Amniotic stem cell (primary cell): ENCODE results near the gene OR51T1.
"Not testable (repeated sequence)": the region's sequence is repeated elsewhere in the genome, so short reads cannot be mapped to it uniquely, and the experiment has no call there.

ENCODE experiments used
- DNase-seq: peaks from one replicate; lab custom pipeline; 2025; lab: John Stamatoyannopoulos, UW

Gene OR51T1, protein sequence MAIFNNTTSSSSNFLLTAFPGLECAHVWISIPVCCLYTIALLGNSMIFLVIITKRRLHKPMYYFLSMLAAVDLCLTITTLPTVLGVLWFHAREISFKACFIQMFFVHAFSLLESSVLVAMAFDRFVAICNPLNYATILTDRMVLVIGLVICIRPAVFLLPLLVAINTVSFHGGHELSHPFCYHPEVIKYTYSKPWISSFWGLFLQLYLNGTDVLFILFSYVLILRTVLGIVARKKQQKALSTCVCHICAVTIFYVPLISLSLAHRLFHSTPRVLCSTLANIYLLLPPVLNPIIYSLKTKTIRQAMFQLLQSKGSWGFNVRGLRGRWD

DNA sequence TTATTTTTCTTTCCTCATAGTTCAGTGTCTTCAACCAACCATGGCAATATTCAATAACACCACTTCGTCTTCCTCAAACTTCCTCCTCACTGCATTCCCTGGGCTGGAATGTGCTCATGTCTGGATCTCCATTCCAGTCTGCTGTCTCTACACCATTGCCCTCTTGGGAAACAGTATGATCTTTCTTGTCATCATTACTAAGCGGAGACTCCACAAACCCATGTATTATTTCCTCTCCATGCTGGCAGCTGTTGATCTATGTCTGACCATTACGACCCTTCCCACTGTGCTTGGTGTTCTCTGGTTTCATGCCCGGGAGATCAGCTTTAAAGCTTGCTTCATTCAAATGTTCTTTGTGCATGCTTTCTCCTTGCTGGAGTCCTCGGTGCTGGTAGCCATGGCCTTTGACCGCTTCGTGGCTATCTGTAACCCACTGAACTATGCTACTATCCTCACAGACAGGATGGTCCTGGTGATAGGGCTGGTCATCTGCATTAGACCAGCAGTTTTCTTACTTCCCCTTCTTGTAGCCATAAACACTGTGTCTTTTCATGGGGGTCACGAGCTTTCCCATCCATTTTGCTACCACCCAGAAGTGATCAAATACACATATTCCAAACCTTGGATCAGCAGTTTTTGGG, at the start of gene OR51T1:
Gene OR51T1, plus strand, starts transcription at position 41 of the 641 bp plus-strand sequence. Its CDS starts 0 bp downstream, at position 41.
- no peak for DNase-seq

DNA sequence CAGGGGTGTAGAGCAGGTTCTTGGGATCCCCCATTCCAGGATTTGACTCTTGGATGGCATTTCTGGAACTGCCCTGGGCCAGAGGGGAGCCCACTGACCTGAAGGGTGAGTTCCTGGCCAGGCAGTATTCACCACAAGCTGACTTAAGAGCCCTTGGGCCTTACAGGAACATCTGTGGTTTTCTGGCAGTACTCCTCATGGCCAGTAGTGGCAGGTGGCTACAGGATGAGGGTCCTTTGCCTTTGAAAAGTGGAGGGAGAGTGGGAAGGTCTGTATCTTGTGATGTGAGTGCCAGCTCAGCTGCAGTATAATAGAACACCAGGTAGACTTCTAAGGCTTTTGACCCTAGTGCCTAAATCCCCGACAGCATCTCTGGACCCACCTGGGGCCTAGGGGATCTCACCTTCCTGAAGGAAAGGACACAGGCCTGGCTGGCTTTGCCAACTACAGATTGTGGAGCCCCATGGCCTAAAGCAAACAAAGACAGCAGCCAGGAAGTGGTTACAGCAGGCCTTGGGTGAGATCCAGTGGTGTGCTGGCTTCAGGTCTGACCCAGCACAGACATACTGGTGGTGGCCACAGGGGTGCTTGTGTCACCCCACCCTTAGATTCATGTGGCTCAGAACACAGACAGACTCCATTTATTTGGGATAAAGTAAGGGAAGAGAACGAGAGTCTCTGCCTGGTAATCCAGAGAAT, 41.7 kb upstream of the OR51T1 start:
- no peak for DNase-seq

DNA sequence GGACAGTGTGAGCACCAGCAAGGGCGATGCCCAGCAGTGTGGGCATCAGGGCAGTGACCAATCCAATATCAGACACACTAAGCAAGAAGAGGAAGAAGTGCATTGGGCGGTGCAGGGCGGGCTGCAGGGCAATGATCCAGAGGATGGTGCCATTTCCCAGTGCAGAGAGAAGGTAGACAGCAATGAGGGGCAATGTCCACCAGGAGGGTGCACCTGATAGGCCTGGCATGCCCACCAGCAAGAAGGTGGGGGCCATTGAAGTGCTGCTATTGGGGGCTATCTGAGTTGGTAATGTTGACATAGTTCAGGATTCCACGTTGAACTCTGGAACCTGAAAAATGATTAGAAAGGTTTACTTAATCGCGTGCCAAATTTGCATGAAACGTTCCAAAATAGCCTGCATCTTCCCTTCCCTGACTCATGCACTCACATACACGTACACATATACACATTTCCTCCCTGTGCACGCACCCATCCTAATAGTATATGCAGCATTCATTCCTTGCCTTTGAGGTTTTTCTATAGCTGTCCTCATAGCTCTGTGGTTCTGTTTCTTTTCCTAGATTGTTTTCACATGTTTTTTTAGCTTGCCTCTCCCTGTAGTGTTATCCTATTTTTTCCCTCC, 32.7 kb upstream of the OR51T1 start, which contains the start of gene OR51S1:
Gene OR51S1, minus strand, starts transcription at position 301 of the 625 bp plus-strand sequence. Its CDS starts 0 bp downstream, at position 301.
- no peak for DNase-seq

DNA sequence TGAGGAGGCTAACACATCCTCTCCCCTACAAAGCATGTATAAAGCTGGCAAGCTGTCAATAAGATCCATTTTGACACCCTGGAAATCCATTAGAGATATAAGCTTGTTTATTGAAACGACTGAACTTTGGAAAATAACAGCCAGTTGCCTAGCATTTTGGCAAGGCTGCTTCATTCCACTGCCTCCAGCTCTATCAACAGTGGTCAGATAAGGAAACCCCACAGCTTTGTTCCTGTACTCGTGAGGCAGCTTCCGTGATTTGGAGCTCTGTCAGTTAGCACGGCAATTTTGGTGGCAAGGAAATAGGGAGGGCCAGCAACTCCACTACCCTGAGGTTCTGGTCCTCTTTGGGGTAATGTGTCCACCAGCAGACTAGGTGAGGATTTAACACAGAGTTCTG, 30.7 kb upstream of the OR51T1 start:
- no peak for DNase-seq

DNA sequence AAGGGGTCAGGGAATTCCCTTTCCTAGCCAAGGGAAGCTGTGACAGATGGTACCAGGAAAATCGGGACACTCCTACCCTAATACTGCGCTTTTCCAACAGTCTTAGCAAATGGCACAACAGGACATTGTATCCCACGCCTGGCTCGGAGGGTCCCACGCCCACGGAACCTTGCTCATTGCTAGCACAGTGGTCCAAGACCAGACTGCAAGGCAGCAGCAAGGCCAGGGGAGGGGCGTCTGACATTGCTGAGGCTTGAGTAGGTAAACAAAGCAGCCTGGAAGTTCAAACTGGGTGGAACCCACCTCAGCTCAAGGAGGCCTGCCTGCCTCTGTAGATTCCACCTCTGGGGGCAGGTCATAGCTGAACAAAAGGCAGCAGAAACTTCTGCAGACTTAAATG, 27.4 kb upstream of the OR51T1 start:
- DNase-seq: not testable (repeated sequence)

DNA sequence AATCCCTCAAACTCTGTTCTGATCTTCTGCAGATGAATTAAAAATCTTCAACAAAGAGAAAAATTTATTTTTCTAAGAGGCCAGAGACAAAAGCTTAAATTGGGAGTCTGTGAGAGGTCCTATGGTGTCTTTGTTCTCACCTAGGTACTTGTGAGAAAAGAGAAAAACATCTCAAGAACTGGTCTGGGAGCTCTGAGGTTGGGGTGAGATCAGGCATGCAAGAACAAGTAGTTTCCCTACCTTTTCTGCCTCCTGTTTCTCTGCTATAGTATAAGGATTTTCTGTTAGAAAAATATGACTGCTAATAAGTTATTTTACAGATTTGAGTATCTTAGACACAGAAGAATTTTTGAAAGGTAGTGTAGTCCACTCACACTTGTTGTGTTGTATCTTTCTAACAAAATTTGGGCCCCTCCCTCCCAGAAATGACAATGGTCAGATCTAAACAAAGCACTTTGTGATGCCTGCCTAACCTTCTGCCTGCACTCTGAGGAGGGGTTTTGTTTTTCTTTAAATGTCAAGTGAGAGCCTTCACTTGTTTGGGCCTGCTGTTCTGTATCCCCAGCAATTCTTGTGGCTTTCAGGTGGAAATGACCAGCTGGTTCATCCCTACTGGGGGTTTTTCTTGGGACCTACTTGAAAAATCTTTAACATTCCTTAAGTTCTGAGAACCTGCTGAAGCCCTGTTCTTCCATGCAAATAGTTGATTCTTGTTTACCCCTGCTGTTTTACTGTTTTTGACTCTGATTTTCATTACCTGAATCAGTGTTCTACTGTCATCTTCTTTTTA, 19.1 kb upstream of the OR51T1 start:
- no peak for DNase-seq

DNA sequence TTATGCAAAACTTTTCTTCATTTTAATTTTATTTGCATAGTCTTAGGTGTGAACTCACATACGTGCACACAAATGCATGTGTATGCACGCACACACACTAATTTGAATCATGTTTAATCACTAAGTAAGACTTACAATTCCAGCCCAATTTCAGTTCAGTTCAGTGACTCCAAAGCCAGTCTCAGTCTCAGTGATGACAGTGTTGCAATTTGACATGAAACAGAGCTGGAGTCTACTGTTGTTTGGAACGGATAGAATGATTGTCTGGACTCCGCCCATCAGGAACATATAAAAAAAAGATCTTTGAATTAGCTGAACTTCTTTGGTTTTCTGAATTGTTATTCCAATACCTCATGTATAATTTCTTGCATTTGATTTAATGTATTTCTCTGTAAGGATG, 17.8 kb upstream of the OR51T1 start:
- no peak for DNase-seq

DNA sequence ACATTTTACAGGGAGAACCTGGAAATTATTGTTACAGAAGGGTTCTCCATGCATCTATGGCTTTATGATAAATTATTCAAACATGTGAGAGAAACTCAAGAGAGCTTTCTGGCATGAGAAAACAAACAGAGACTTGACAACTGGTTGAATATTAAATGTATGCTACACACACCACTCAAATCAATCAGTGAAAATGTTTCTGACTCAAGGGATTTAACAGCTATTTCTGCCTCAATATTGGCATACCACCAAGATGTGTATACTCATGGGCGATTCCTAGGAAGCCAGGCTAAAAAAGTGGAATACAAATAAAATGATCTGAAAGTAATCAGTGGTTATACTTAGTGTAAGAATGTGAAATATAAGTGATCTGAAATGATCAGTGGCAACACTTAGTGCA, 15.8 kb upstream of the OR51T1 start:
- DNase-seq: no peak

DNA sequence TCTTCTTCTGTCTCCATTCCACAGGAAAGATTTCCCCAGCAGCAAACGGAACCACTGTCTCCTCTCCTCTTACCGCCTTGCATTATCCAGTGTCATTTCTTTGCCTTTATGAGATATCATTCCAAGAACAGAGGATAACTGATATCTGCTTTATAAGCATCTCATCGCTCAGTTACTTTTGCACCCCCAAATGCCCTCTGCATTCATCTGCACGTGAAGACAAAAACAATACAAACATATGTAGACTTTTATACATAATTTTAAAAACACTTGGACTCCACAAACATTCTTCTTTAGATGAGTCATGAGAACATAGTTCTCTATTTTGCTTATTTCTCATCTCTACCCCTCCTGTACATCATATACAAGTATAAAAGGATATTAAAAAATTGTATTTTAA, 512 bp upstream of the OR51T1 start:
- DNase-seq: no peak

DNA sequence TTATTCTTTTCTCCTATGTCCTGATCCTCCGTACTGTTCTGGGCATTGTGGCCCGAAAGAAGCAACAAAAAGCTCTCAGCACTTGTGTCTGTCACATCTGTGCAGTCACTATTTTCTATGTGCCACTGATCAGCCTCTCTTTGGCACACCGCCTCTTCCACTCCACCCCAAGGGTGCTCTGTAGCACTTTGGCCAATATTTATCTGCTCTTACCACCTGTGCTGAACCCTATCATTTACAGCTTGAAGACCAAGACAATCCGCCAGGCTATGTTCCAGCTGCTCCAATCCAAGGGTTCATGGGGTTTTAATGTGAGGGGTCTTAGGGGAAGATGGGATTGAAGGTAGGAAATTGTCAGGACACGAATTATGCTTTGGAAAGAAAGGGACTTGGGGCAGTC, 843 bp downstream of the OR51T1 start:
- no peak for DNase-seq

DNA sequence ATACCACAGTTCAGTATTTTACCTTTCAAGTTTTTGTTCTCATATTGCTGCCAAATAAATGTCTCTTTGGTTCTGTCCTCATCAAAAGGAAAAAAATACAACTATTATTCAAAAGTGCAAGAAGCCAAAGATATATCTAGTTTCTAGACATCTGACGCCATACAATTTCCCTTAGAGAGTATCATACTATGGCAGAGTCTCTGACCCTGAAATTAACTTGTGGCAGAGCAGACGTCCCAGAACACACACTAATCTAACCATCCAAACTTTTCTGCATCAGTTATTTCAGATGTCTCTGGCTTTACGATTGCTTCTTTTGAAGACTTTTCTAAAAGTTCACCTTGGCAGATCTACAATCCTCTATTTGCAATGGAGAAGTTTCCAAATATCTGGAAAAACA, 2.7 kb downstream of the OR51T1 start:
- no peak for DNase-seq

DNA sequence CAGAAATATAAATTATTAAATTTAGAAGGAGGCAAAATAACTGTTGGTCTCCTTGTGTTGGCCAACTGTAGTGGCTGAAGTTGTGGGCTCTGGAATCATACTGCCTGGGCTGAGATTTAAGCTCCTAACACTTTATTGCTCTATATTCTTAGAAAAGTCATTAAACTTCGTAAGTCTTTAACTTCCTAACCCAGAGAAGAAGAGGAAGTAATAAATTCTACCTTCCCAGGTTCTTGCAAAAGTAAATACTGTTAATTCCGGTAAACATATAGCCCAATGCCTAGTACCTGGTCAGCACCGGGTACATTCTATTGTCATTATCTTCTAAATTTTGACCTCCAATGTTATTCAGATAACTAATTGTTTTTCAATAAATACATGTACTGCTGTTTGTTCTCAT, 4.5 kb downstream of the OR51T1 start:
- DNase-seq: no peak

DNA sequence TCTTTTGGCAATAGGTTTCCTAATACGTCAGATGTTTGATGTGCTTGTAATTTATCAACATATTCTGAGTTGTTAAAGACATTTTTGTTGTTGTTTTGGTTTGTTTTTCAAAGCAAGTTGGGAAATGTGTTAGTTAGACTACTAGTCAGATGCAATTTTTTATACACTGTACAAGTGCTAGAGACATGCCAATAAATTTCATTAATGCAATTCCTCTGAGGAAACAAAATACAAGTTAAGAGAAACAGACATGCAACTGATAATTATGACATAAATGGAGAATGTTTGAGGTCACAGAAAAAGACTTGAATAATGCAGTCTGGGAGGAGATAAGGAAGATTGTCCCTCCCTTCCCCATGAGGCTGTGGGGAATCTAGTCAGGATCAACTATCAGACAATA, 5.9 kb downstream of the OR51T1 start:
- no peak for DNase-seq

DNA sequence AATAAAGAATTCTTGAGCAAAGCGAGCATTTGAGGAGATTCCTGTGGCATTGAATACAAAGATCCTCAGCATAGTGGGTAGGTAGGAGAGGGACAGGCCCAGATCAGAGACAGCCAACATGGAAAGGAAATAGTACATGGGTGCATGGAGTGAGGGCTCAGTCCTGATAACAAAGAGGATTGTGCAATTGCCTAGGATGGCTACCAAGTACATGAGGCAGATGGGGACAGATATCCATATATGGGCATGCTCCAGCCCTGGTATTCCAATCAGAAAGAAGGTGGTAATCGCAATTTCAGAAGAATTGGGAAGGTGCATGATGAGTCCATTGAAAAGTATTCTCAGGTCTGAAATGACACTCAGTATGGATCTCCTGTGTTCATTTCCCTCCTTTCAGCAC, 8.6 kb downstream of the OR51T1 start:
- DNase-seq: no peak

DNA sequence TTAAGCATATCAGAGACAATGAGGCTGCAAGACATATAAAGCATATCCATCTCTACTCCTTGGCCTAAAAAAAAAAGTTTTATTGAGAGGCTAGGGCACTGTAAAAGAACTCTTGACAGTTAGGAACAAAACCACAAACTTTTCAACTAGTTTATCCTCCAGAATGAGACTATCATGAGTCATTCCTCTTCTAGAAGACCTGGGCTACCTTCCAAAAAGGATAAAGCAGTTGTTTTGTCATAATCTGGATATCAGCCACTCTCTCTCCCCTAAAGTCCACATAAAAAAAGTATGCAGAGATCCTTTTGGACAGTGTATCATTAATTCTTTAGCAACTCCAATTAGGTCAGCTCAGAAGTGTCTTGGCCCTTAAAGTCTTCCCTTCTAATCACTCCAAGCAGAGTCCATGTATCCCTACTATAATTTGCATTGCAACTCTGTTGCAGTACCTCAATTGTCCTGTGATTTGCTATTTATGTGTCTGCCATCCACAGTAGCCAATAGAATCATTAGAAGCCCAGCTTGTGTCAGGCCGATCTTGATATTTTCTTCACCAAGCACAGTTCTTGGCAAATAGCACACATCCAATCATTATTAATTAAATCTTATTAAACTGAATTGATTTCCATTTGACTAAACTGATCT, 10.4 kb downstream of the OR51T1 start:
- DNase-seq: no peak

DNA sequence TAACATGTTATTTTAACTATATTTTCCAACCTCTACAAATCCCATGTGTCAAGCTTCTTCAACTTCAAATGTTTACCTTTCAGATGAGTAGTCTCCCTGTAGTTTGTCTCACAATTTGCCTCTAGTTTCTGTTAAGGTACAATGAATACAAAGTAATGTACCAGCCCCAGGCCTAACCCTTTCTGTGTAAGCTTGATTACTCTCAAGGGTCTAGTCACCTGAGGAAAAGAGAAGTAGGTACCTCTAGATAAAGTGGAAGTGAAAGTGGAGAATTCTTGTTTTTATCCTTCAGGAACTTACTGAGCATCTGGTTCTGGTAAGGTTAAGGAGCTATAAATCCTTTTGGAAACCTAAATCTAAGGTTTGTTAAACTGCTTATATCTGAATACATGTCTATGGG, 21.8 kb downstream of the OR51T1 start, which contains the start of gene OR51A7:
Gene OR51A7, plus strand, starts transcription at position 300 of the 400 bp plus-strand sequence. CDS start 3,587 bp downstream, outside the sequence.
- no peak for DNase-seq

DNA sequence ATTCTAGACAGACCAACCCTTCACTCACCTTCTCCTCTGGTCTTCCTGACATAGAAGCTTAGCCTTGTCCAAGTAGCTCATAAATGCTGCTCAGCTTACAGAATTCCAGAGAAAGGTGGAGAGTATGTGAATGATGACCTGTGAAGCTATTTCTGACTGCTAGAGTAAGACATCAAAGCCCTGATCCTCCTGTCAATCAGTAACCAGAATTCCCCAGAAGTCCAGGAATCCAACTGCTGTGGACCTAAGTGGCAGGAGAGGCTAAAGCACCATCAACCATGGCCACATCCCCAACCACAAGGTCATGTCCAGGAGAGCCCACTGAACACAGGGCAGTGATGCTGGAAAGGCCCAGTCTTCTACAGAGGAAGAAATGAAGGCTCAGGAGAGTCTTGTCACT, 34.9 kb downstream of the OR51T1 start:
- no peak for DNase-seq

DNA sequence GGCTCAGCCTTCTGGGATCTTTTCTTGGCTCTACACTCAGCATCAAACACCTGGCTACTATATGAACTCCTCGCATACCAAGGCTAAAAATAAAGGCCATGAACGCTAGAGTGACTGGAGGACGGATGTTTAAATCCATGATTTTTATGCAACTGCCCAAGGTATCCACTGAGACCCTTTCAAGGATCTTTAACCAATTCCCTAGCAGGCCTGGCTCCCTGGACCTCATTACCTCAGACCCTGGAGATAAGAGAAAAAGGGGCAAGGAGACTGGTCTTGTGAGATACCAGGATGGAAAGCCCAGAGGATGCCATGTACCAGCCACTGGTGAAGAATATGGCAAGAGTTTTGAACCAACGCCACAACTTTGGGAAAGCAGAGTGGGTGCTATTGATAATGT, 37.5 kb downstream of the OR51T1 start, which contains the start of gene OR51G2:
Gene OR51G2, minus strand, starts transcription at position 101 of the 400 bp plus-strand sequence. CDS start 3,687 bp downstream, outside the sequence.
- DNase-seq: no peak

DNA sequence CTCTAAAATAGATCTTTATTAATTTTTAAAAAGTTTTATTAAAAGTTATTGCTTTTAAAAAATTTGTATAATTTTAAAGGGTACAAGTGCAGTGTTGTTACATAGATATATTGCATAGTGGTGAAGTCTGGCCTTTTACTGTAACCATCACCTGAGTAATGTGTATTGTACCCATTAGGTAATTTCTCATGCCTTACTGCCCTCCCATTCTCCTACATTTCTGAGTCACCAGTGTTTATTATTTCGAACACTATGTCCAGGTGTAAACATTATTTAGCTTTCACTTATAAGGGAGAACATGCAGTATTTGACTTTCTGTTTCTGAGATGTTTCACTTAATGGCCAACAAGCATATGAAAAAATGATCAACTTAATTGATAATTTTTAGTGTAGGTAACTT, 40.1 kb downstream of the OR51T1 start:
- no peak for DNase-seq

DNA sequence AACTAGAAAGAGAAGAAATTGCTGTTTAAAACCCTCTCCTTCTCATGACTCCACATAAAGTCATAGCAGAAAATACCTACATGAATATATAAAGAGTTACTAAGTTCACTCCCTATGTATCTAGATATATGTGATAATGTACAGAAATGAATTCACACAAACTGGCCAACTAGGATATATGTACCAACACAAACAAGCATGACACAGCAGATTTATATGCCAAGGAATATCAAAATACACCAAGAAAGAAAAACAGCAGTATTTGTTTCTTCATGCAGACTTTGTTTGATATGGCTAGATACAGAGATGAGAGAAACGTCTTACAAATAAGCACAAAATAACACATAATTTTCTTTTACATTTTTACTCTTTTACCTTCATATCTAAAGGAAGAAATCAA, 40.6 kb downstream of the OR51T1 start:
- DNase-seq: no peak

DNA sequence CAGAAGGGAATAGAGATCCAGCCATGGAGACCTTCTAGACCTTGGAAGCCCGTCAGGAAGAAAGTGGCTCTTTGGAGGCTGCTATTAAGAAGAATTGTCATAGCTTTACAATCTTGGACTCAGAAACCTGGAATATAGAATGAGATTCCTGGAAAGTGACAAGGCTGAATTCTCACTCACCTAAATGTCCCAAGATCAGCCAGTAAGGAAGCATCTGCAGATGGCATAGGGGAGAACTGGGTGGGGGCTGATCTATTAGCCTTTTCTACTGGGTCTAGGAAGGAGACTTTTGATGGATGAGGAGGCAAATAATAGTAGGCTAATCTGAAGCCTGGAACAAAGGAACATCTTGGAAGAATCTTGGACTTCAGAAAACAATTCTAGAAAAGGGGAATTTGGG, 42.5 kb downstream of the OR51T1 start, which contains the start of gene OR51G1:
Gene OR51G1, minus strand, starts transcription at position 101 of the 400 bp plus-strand sequence. Its CDS starts 0 bp downstream, at position 101.
- DNase-seq: no peak
